Measurements from ENCODE around the gene DUSP2.
"Not testable (repeated sequence)": the region's sequence is repeated elsewhere in the genome, so short reads cannot be mapped to it uniquely, and the experiment has no call there.

DUSP2 gene

DNA sequence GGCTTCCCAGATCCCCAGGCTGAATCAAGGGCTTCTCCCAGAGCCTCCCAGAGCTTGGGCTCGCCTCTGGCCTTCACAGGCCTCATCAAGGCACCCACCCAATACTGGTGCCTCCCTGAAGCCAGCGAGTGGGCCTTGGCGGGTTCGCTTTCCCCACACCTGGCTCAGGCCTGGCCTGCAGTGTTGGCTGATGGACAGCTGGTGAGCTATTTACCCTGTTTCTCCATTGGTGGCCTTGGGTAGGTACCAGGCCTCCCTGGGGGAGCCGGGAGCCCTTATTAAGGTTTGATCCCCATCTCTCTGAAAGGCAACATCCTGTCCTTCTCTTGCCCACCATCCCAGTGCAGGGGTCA lies 18.2 kb upstream of the DUSP2 start:
- no peak for DNase-seq (ENCODE audit: low read depth in 2 of 2)

DNA sequence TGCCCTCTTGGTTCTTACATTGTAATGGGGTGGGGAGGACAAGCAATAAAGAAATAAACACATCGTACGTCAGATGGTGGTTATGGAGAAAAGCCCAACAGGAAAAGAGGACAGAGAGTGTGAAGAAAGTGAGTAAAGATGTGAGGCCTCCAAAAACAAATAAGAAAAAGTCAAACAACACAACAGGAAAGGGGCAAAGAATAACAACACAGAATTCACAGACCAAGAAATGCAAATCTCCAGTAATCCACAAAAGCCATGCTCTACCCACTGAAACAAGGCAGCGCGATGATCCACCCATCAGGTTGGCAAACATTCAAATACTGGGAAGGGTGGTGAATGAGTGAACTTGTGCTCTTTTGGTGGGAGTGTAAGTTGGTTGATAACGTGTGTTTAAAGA lies 16.7 kb upstream of the DUSP2 start:
- DNase-seq (ENCODE audit: low read depth in 2 of 2) = no peak

DNA sequence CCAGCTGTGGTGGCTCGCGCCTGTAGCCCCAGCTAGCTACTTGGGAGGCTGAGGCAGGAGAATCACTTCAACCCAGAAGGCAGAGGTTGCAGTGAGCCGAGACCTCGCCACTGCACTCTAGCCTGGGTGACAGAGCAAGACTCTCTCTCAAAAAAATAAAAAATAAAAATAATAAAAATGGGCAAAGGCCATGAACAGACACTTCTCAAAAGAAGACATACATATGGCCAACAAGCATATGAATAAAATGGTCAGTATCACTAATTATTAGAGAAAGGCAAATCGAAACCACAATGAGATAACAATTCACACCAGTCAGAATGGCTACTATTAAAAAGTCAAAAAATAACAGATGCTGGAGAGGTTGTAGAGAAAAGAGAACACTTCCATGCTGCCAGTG lies 15.1 kb upstream of the DUSP2 start:
- not testable (repeated sequence) for DNase-seq (ENCODE audit: low read depth in 2 of 2)

DNA sequence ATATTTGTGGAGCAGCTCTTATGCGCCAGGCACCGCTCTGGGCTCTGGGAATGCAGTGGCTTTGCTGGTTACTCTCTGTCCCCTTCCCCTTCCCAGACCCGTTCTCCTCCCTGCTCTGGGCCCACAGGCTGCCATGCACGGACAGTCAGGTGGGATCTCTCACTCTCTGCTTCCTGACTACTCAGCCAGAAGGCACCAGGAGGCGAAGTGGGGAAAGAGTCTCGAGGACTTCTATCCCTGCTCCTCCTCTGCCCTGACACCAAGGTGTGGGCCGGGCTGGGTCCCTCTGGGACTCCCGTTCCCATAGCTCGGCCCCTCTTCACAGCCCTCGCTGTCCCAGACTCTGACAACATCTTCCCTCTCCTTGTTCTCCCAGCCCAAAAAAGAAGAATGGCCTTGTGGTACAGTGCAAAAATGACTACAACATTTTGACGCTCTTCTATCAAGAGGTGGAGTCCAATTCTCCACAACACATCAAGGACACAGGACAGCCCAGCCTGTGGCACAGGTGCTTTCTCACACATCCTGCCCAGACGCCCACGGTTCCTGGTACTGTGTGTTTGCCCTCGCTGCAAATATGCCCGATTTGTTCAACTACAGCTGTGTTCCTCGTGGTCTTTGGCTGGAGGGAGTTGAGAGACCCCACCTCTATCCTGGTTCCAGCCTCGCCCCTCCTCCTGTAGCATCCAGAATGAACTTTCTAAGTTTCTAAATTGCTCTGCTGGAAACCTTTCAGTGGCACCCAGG lies 14.0 kb upstream of the DUSP2 start:
- DNase-seq (ENCODE audit: low read depth in 2 of 2) = peak in 1 of 2 donors; percentile 48

DNA sequence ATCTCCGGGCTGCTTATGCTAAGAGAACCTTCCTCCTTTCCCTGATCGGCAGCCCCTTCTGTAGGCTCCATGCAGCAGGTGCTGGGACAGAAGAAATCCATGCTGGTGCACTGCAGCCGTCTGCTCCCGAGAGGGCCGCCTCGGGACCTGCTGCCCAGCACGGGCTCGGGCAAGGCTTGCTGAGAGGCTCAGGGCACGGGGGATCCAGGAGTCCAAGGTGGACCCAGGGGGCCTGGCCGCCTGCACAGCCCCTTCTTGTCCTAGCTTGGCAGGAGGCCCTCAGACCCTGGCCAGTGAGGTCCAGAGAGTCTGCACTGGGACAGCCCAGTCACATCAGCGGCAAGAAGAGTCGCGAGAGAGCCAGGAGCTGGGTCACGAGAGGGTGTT lies 13.3 kb upstream of the DUSP2 start:
- no peak for DNase-seq (ENCODE audit: low read depth in 2 of 2)

DNA sequence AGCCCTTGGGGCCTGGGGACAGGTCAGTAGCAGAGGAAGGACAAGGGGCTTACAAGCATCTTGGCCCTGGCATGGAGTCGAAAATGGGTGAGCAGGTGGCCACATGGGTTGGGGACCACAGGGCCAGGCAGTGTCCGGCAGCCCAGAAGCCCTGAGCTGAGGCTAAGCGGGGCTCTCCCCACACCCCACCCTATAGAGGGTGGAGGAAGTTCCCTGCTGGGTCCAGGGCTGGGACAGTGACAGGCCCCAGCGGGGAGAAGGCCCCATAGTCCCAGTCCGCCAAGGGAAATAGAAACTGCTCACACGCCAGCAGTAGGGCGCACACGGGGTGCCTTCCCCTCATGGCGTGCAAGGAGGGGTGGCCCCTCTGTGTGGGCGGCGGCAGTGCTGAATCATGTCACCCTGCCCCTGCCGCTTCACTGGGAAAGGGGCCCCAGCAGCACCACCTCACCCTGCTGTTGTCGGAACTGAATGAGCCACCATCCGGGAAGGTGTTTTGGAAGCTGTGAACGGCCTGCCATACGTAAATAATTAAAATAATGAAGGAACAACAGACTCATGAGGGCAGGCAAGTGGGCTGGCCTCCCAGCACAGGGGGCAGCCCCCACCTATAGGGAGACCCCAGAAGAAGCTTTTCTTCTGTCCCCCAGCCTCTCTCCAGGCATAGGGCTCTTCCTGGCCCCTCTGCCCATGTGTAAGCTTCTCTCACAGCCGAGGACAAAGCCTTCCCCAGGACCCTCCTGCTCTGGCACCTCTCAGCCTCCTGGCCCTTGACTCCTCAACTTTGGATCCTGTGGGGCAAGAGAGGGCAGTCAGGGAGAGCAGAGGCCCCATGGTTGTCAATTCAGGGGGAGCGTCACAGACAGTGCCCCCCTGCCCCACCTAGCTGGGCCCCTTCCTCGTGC lies 12.7 kb upstream of the DUSP2 start:
- DNase-seq (ENCODE audit: low read depth in 2 of 2) = peak; percentile 96

DNA sequence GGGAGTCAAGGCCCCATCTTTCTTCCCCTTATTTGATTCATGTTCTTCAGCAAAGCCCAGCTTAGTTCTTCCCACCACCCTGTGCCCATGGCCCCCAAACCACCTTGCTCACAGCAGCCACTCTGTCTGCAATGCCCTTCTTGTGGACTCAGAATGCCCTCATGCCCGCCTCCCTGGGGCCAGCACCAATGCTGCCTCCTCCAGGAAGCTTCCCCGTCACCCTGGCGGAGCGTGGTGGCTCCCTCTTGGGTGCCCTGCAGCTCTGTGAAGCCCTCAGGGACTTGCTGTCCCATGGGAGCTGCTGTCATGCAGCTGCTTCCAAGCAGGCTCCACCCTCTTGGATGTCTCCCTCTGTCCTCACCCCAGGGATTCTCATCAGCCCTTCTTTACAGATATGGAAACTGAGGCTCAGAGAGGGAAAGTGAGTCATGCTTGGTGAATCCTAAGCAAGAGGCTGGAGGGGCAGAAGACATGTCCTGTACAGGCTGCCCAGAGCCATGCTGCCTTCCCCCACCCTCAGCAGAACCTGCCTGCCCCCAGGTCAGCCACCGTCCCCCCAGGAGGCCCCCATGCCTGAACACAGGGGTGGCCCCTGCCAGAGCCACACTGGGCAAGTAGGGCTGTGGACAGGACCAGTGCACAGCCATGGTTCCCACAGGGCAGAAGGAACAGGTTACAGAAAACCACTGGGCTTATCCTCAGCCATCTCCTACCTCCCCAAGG lies 11.8 kb upstream of the DUSP2 start:
- DNase-seq (ENCODE audit: low read depth in 2 of 2) = no peak

DNA sequence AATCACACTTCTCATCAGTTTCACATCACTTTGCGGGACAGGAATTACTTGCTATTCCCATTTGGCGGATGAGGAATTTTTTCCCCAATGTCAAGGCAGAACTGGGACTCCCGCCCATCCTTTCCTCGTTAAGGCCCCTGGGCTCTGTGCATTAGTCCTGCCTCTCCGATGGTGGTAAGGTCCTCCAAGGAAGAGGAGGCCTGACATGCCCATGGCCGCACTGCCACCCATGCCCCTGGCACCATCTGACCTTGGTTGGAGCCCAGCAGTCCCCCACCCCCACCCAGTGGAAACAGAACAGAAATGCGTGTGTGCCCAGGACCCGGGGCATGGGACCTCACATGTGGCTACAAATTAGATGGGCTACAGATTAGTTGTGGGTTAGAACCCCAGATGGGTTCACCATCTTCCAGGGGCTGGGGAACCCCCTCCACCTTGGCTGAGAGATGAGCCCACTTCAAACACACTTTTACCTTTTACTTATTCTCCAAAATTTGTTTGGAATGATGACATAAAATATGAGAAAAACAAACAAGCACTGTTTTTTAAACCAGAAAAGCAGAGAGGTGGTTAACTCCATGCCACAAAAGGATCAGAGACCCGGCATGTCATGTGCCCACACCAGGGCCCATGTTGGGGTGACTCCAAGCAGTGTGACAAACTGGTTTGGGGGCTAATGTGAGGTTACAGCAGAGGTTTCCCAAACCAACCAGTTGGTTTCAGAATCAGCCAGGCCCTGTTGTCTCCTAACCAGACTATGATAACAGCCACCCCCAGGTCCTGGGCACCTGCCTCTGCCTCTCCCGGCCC lies 11.0 kb upstream of the DUSP2 start:
- DNase-seq (ENCODE audit: low read depth in 2 of 2) = no peak

DNA sequence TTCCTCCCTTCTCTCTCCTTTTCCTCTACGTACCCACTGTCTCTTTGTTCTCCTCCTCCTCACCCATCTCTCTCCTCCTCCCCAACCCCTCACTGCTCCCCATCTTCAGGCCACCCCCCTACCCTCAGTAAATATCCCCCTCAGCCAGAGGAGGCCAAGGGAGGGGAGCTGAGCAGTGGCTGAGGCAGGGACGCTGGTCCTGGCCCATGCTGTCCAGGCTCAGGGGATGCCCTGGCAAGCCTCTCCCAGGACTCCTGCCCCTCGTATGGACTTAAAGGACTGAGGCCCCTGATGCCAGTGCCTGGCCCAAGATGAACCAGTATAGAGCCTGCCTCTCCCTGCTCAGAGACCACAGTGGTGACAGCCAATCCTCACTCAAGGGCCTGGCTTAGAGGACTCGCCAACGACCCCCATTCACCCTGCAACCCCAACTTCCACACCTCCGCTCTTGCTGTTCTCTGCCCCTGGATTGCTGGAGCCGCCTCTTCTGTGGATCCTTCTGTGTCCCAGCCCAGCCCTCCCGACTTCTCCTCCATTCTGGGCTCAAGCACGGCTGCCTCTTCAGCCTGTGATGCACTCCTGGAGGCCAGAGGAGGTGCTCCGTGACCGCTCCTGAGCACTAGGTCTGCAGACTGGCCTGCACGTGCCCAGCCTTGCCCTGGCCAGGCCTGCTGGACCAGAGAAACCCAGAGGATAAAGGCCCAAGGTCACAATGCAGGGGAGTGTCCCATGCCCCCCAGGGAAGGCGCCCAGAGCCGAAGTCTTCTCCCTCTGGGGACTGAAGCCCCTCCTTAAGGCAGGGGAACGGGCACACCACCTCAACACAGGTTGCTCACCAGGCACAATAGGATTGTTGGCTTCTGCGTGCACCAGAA lies 9.5 kb upstream of the DUSP2 start:
- no peak for DNase-seq (ENCODE audit: low read depth in 2 of 2)

DNA sequence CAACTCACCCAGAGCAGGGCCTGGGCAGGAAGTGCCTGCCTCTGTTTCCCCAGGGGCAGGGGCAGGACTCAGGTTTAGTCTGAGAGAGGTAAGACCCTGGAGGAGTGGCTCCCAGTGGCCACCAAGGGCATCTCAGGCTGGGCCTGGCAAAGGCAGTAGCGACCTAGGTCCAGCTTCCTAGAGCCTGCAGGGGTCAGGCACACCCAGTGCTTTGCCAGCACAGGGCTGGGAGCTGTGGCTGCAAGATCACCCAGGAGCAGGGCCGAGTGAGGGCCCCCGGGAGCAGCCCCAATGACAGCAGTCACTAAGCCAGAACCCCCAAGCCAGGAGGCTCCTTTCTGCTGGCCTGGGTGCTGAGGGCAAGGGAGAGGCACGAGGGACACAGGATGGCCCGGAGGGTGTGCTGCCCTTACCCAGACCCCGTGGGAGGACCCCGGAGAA lies 8.8 kb upstream of the DUSP2 start:
- DNase-seq (ENCODE audit: low read depth in 2 of 2) = no peak

DNA sequence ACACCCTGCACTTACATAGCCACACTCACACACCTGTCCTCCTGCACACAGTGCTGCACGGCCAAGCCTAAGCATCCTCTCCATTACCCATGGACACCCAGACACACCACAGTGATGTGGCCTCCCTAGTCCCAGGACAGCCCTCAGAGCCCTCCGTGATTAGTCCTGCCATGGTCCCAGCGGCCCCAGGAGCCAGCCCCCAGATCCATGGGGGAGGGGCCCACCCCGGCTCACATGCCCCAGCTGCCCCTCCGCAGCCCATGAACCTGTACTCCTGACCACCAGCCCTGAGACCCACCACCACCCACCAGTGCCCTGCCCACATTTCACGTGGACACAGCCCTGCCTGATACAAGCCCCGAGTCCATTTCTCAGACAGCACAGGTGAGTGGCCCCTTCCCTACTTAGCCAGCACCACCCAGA lies 8.1 kb upstream of the DUSP2 start:
- no peak for DNase-seq (ENCODE audit: low read depth in 2 of 2)

DNA sequence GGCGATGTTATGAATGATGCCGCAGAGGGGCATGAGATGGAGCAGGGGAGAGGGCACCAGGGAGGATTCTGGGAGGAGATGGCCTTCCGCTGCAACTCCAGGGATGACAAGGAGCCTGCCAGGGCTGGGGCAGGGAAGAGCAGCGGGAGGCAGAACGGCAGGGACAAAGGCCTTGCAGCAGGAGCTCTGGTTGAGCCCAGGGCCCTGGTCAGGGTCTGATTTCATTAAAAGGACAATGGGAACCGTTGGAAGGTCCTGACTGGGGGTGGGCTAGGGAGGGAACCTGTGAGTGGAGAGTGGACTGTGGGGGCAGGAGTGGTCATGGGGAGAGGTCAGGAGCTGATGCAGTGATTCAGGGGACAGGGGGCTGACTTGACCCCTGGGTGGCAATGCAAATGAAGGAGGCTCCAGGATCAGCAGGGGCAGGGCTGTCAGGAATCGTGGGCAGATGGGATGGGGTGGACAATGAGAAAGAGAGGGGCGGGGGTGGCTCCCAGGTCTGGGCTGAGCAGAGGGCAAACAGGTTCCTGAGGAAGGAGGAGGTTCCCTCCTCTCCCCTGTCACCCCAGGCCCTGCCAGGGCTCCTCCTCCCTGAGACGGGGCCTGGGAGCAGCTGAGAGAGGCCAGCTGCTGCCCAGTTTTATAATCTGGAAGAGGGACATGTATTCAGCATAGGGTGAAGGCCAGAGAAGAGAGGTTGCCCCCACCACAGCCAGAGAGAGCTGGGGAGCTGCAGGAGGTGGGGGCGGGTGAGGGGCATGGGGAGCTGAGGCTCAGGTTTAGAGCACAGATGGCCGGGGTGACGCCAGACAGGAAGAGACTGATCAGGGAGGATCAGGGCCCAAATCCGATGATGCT lies 7.3 kb upstream of the DUSP2 start:
- no peak for DNase-seq (ENCODE audit: low read depth in 2 of 2)

DNA sequence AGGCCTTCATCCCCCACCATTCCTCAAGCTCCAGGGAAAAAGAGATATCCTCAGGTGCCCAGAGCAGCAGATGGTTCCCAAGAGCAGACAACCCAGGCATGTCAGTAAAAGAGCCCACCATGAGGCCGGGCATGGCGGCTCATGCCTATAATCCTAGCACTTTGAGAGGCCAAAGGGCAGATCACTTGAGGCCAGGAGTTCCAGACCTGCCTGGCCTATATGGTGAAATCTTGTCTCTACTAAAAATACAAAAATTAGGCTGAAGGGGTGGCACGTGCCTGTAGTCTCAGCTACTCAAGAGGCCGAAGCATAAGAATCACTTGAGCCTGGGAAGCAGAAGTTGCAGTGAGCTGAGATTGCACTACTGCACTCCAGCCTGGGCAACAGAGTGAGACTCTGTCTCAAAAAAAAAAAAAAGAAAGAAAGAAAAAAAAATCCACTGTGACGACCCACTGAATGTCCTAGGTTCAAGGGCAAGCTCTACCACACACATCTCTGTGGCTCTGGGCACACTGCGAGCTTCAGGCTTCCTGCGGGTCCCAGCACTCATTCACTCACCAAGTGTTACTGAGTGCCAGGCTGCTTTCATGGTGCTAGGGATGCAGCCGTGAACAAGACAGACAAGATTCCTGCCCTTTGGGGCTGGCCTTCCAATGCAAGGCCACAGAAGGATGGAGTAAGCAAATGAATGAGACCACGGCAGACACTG lies 6.5 kb upstream of the DUSP2 start:
- no peak for DNase-seq (ENCODE audit: low read depth in 2 of 2)

DNA sequence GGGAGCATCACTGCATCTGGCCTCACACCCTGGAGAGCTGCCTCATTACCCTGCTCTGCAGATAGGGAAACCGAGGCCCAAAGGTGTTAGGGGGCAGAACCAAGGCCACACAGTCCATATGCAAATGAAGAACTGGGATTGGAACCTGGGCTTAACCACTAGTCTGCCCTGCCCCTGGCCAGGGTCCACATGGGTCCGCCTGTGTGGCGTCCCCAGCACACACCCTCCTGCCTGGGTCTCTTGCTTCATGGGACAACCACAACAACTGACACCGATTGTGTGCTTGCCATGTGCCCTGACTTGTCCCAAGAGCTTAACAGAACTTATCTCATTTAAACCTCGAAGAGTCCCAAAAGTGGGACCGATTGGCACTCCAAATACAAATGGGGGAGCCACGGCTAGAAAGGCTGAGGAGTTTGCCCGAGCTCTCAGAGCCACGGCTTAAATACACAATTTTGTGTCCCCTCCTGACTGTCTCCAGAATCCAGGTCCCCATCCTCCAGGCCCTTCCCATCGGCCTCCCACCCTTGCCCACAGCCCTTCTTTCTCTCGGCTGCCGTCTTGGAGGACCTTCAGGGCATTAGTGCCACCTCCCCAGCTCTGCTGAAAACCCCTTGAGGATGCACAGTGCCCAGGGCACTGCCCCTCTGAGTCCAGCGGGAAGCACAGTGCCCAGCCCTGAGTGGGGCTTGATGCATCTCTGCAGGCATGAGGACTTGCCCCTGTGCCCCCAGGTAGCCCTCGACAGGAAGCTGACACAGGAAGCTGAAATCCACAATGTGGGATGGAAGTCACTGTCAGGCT lies 5.8 kb upstream of the DUSP2 start:
- DNase-seq (ENCODE audit: low read depth in 2 of 2) = no peak

DNA sequence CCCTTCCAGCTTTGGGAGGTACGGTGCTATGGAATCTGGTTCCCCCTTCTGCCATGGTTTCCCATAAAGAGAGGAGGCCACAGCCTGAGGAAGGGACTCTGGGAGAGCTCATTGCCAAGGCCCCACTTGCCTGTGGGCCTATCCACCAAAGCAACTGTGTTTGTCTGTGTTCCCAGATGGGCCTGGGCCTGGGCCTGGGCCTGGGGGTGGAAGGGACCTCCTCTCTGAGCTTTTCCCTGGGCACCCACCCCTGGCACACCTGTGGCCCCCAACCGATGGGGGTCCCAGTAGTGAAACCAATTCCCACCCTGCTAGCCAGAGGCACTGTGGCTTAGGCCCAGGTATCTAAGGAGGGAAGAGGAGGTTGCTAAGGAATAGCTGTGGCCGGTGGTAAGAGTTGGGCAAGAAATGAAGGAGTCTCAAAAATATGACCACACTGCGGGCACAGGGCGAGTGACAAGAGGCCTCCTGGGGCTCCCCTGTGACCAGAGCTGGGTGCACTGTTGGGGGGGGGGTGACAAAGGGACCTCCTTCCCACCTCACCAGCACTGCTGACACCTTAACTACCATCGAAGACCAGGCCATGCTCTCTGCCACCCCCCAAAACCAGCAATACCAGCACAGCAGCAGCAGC lies 4.9 kb upstream of the DUSP2 start:
- DNase-seq (ENCODE audit: low read depth in 2 of 2) = no peak

DNA sequence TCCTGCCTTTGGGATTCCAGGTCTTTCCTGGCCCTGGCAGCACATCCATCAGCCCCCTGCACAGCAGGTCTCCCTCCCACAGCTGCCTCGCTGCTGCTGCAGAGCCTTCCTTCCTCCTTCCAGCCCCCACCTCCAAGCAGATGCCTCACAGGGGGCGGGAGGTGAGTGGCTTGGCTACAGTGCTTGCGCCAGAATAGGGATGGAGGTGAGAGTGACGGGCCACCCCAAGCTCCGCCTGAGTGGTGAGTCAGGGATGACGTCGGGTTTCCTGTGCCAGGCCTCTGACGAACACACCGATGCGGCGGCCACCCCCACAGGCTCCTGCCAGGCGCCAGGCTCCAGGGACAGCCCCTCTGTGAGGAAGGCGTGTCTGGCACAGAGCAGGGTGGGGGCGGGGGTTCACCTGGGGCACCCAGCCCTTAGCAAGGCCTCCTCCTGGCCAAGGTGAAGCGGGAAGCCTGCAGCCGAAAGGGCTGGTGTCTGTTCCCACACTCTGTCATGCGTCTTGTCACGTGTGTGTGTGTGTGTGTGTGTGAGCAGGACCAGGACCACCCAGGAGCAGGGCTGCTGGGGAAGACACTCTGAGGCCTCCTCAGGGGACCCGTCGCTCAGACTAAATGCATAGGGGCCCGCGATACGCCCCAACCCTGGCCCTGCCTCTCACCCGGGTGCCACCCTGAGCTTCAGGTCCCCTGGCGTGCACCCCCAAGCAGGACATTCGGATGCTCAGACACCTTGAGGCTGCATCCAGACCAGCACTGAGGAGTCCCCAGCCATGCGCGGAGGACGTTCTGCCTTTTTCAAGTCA lies 3.4 kb upstream of the DUSP2 start:
- DNase-seq (ENCODE audit: low read depth in 2 of 2) = peak; percentile 93 to 96
